GM21529 (cell line): Measurements from ENCODE around the gene FBLN5.
"Not testable (repeated sequence)": the region's sequence is repeated elsewhere in the genome, so short reads cannot be mapped to it uniquely, and the experiment has no call there.

ENCODE experiments used
- ATAC-seq: cut with Tn5 transposase; IDR thresholded peaks from one replicate; pipeline ENCODE4 v1.9.1; 2021; ENCODE audit not compliant: unreplicated experiment

FBLN5 gene

DNA sequence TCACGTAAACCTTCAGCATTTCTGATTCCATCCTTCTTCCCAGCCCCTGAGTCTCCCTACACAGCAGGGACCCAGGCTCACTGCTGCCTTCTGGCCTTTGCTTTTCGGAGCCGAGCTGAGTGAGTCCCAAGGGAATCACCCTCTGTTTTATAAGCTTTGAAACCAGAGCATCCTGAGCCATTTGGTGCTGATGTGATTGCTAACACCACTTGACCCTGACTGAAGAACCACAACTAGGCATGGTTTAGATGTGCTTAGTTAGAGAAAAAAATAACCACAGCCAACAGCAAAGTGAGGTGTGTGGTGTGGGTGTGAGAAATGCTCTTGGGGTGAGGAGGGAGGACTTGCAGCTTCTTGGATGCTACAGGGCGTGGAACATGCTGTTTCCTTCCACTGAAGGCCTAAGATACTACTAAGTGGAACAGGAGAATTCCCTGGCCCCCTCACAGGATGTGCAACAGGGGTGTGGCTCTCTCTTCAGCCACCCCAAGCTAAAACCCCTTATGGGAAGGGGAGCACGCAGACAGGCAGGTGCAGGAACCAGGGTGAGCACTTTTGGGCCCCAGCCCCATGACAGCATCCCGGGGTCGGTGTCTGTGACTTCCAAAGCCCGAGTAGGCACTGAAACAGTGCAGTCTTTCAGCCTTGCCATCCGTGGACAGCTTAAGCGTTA, 80.0 kb downstream of the FBLN5 start, which contains the start of gene TC2N:
Gene TC2N, minus strand, starts transcription at position 221 of the 673 bp plus-strand sequence. CDS start 53,767 bp downstream, outside the sequence.
- ATAC-seq, result no peak

DNA sequence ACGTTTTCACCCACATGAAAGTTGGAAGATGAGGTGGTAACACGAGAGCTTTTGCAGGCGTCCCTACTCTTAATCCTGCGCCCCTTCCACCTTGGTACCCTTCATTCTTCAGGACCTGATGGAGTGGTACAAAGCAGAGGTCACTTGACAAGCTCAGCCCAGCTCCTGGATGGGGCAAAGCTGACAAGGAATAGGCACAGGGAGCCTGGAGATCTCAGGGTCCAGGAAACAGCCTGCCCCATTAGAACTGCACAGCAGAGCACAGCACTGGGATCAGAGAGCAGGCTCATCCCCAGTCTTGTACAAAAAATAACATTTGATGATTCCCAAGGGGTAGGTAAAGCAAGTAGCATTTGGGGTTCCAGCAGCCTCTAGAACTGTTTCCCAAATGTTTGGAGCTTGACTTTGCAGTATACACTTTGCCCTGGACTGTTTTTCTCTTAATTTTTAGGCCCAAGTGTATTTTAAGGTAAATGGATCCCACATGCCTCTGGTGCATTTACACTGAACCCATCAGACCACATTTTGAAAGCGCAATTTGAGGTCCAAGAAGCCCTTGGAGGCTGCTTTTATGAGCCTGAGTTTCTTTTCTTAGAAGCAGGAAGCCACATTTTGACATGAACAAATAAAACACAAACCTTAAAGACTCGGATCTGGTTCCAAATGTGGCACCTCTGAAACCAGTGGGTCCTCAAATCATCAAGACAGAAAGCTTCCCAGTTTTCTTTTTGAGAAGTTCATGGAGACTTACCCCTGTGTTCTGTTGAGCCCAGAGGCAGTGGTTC, 80.8 kb downstream of the FBLN5 start:
- ATAC-seq, result no peak

GRCh38 chr14:91866061-91866460, 81.4 kb downstream of the FBLN5 start:
- ATAC-seq, result no peak

DNA sequence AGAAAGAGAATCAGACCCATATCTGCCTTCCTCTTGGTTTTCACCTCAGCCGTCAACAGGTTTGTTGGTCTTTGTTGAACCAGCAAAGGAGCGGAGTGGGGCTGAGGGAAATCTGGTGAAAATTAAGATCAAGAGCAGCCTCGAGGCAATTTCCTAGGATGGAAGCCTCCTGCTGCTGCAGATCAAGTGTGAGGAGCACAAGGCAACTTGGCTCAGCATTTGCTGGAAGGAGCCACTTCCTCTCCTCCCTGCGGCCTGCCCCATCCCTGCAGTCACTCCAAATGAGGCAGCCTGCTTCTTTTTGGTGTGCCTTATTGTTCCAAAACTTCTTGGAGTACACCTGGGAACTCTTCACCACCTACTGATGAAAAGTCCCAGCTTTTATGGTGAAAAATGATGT, 85.1 kb downstream of the FBLN5 start:
- ATAC-seq, result no peak

- no peak for ATAC-seq
Measured at GRCh38 chr14:91861091-91861490, 86.4 kb downstream of the FBLN5 start.

DNA sequence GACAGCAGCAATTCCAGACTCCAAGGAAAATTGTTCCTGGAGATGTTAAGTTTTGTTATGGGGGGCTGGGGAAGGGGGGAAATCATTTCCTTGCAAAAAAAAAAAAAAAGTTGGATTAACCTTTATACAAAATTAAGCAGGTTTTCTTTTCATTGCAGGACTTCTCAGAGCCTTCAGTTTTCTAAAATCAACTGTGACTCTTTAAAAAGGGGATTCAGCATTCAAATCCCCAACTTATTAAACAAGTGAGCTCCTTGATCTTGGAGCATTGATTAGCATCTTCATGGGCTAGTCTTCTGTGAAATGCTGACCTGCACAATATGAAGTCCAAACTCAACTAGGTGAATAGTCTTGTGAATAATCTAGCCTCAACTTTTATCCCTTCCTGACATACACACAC, 87.3 kb downstream of the FBLN5 start:
- no peak for ATAC-seq

DNA sequence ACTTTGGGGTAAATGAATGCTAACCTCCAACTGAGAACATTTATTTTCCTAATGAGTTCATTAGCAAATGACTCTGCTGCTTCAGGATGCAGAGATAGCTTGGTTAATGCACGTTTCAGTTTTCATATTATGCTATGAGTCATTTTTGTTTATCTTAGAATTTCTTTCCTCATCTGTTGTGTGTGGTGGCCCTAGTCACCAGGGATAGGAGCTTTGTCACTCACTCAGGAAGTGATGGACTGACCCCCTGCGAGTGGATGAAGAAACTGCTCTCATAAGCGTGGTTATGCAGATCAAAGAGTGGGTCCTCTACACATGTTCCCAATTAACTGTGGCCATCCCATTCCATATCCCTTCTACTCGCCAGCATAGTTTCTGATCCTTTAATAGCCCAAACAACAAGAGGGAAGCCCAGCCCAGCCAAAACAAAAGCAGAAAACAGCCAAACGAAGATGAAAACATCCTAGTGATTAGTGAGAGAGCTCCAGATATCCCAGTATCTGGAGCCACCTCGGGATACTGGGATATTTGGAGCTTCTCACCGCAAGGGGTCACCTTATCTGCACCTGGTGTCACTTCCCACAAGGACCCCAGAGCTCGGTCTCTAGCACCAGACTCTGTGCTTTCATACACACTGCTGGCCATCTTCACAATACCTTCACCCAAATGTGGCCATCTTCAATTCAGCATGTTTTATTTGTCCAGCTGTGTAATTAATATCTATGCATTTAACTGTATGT, 88.8 kb downstream of the FBLN5 start:
- ATAC-seq, result peak; percentile 80

DNA sequence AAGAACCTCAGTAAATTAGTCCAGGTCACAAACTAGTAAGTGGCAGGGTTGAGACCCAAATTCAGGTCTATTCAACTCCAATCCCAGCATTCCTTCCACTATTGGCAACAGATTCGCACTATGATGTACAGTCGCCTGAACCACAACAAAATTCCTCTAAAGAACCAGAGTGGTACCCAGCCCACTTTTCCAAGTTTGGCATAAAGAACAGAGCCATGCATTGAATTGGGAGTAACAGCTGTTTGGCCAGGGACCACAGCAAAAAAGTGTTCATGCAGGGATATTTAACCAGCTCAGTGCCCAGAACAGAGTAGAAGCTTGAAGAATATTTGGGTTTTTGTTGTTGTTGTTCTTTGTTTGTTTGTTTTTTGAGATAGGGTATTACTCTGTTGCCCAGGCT, 89.9 kb downstream of the FBLN5 start:
- no peak for ATAC-seq

DNA sequence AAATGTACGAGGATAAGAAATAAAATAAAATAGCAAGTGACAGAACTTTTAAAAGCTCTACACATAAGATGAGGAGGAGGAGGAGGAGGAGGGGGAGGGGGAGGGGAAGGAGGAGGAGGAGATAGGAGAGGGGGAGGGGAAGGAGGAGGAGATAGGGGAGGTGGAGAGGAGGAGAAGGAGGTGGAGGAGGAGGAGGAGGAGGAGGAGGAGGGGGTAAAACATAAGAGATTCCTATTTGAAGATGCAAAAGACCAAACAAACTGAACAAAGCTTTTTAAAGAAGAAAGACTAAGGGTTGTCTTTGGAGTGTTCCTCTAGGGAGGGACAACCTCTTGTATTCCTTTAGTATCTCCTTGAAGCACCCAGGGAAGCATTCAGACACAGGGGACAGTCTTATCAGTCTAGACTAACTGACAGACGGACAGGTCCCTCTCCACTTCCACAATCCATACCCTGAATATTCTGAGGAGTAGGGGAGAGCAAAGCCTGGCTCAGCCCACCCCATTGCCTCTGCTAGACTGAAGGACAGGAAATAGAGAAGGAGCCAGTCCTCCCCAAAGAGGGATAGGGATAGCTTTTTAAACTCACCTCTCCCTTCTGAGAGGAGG, 93.1 kb downstream of the FBLN5 start:
- ATAC-seq, result no peak

- ATAC-seq, result no peak
Measured at GRCh38 chr14:91851563-91851962, 95.9 kb downstream of the FBLN5 start.

GRCh38 chr14:91848504-91849001, 98.9 kb downstream of the FBLN5 start:
- ATAC-seq, result no peak

DNA sequence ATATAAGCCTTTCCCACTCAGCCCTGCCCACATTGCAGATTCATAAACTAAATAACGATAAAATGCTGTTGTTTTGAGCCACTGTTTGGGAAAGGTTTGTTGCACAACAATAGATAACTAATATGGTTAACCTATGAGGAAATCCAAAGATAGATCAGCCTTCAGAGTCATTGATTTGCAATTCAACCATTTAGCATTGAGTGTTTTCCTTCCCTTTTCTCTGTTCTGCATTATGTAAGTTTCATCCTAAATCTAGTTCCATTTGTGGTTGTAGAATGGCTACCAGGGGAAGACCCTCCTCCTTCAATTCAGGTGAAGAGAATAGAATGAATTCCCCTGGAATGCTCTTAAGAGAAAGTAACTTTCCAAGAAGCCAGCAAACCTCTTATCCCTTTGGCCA, 99.8 kb downstream of the FBLN5 start:
- ATAC-seq, result no peak

DNA sequence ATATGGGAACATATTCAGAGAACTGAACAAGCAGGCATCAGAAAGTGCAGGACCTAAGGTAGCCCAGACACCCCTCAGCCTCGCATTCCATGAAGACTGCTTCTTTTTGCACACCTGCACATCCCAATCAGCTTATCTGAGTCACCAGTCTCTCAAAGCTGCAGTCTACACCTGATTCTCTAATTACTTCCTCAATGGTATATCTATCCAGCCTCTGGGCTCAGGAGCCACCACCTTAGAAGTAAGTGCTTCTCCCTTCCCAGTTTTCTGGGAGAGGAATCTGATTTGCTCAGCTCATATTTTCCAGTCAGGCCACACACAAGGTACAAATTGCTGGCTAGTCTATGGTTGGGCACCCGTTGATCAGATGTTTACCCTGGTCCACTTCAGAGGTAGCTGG, 101.8 kb downstream of the FBLN5 start:
- no peak for ATAC-seq

GRCh38 chr14:91845056-91845455, 102.4 kb downstream of the FBLN5 start:
- ATAC-seq, result not testable (repeated sequence)

DNA sequence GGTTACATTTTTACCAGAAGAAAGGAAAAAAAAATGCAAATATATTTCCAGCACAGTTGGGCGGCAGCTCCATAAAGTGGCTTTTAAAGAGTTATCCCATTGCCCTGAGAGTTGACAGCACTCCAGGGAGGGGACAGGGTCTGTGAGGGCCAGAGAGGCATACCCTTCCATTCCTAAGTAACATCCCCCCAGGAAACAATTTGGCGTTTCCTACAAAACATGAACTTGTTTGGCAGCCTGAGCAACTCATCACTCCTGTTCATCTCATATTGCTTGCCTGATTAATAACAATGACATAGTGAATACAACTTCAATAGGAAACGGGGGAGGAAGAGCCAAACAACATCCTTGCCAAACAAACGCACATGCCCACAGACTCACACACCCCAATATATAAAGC, 103.5 kb downstream of the FBLN5 start:
- ATAC-seq, result no peak

DNA sequence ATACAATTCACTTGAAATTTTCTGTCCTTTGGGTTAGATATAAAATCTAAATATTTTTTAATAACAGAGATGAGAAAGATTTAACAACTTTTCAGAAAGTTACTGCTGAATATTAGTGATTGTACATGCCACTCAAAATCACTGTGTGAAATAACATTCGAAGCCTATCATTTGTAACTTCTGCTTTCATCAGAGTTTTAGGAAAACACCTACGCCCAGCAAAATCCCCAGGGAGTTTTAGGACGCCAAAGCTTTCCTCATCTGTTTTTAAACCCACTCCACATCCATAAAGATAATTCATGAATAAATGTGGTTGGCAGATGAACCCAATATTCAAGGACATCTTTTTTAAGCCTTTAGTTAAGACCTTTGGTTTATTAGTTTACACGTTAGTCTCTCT, 104.1 kb downstream of the FBLN5 start:
- no peak for ATAC-seq

GRCh38 chr14:91841065-91841464, 106.4 kb downstream of the FBLN5 start:
- no peak for ATAC-seq

DNA sequence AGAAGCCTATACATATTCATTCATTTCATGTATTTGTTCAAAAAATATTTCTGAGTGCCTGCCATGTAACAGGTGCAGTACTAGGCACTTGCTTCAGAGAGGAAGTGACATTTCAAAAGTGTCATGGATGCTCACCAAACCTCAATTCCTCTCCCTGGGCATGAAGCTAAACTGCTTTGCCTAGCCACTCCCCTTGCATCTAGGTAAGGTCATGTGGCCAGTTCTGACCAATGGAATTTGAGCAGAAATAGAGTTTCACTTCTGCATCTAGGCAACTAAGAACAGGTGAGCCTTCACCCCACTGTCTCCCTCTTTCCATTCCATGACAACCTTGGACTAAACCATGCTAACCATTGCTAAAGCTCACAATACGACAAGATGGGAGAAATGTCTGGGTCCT, 107.7 kb downstream of the FBLN5 start:
- ATAC-seq, result no peak

DNA sequence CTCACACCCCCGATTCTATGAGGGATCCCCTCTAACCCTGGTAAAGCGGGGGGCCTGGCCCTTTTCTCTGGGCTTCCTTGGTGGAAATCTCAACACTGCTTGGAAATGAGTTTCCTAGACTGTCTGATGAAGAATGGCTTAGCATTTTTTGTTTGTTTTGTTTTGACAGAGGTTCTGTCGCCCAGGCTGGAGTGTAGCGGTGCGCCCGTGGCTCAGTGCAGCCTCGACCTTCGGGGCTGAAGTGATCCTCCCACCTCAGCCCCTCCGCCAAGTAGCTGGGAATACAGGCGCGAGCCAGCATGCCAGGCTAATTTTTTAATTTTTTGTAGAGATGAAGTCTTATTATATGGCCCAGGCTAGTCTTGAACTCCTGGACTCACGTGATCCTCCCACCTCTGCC, 110.4 kb downstream of the FBLN5 start:
- ATAC-seq, result no peak

DNA sequence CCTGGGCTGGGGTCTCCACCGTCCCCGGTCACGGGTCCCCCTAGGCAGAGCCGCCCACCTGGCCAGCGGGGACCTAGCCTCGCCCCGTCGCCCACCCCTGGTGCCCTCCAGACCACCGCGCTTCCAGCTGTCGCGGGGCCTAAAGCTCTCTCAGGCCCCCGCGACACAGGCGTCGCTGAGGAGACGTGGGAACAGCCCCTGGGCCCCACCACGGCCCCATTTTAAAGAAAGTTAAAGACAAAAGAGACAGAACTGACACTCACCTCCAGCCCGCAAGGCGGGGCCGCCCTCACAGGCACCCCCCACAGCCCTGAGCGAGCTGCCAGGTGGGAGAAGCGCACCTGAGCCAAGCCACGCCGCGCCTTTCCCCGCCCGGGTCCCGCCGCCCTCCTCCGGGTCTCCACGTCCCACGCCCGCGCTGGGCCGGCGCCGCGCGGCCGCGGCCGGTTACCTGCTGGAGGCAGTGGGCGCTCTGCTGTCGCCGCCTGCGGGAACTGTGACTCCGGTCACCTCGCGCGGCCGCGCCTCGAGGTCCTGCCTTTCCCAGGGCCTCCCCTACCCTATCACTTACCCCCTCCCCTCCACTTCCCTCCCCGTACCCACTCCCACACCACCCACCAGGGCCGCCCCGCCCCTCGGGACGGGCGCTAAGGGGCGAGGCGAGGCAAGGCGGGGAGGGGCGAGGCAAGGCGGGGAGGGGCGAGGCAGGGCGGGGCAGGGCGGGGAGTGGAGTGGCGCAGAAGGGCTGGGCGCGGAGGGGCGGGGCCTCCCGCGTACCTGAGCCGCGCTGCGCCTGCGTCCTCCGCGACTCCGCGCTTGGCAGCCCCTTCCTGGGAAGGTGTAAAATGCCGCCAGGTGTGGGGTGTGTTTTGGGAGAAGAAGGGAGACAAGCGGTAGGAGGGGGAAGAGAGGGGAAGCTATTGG, 111.3 kb downstream of the FBLN5 start:
- ATAC-seq, result peak; percentile 55
